Neural cell (in vitro differentiated cells): Measurements from ENCODE around the gene TPSB2.

Source experiments
- CTCF ChIP-seq: fragments of 450-650 bp; IDR thresholded peaks from 2 replicates; pipeline ENCODE4 v1.5.1; 2014; ENCODE audit warnings: antibody characterized with exemption, mild to moderate bottlenecking, moderate library complexity; ENCODE audit not compliant: poor library complexity, severe bottlenecking
- EZH2 ChIP-seq: fragments of 200-600, 300-800 bp; shearing (Covaris generic), sonication (generic); IDR thresholded peaks from 2 replicates; pipeline ENCODE4 v1.6.1; 2014; ENCODE audit warnings: antibody characterized with exemption, low read length, borderline replicate concordance, mild to moderate bottlenecking; ENCODE audit not compliant: insufficient read depth, poor library complexity, severe bottlenecking

DNA sequence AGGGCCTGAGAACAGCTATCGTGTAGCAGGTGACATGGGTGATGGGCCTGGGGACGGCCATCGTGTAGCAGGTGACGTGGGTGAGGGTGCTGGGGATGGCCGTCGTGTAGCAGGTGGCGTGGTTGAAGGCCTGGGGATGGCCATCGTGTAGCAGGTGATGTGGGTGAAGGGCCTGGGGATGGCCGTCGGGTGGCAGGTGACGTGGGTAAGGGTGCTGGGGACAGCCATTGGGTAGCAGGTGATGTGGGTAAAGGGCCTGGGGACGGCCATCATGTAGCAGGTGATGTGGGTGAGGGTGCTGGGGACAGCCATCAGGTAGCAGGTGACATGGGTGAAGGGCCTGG is 41.4 kb upstream of the TPSB2 start:
- no peak for TF ChIP-seq CTCF
- TF ChIP-seq EZH2 = no peak
